ENCODE data around the gene GNG7. TPM values are rescaled to one million over a fixed set of nuclear protein-coding genes. Genes with fewer than 3 reads are reported as not detected.

GNG7 gene
- total and polyA plus RNA-seq, 10 of the 15 experiments (the other 5 are each of a cell fraction or from before 2014, with no cell fraction given), result 1.9 to 13.6 (median 6.5) TPM

DNA sequence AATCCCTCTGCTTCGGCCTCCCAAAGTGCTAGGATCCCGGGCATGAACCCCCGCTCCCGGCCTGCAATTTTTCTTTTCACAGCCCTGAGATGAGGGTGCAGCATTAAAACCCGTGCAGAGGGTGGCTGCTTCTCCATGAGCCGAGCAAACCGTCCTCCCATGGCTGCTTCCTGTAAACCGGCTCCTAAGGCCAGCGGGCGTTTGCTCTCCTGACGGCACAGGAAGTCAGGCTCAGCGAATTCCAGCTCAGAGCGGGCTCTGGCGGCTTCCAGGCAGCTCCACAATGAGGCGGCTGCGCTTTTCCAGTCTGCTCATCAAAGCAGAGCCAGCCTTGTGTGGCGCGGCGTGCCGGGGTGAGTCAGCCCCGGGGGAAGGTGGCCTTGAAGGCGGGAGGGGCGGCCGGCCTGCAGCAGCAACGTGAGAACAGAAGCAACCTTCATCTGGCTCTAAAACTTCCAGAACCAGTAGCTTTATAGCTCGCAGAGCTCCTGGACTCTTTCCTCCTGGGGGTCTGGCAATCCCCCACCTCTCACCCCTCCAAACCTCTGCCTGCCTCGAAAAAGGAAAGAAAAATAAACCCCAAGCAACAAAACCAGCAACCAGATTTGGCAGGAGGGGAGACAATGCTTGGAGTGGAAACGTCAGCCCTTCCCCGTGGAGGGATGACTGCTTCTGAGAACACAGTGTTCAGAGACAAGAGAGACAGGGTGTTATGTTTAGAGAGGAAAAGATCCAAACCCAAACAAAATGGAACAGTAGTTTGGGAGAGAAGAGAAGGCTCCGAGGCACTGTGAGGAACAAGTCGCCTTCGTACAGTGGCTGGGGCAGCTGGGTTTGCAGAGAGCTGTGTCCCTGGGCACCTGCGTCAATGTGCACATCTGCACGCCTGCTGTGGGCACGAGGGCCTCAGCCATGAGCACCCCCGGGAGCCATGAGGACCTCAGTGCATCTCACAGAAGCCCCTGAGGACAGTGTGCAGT lies 158.7 kb downstream of the GNG7 start (continued):
- TF ChIP-seq, protein P1, sequence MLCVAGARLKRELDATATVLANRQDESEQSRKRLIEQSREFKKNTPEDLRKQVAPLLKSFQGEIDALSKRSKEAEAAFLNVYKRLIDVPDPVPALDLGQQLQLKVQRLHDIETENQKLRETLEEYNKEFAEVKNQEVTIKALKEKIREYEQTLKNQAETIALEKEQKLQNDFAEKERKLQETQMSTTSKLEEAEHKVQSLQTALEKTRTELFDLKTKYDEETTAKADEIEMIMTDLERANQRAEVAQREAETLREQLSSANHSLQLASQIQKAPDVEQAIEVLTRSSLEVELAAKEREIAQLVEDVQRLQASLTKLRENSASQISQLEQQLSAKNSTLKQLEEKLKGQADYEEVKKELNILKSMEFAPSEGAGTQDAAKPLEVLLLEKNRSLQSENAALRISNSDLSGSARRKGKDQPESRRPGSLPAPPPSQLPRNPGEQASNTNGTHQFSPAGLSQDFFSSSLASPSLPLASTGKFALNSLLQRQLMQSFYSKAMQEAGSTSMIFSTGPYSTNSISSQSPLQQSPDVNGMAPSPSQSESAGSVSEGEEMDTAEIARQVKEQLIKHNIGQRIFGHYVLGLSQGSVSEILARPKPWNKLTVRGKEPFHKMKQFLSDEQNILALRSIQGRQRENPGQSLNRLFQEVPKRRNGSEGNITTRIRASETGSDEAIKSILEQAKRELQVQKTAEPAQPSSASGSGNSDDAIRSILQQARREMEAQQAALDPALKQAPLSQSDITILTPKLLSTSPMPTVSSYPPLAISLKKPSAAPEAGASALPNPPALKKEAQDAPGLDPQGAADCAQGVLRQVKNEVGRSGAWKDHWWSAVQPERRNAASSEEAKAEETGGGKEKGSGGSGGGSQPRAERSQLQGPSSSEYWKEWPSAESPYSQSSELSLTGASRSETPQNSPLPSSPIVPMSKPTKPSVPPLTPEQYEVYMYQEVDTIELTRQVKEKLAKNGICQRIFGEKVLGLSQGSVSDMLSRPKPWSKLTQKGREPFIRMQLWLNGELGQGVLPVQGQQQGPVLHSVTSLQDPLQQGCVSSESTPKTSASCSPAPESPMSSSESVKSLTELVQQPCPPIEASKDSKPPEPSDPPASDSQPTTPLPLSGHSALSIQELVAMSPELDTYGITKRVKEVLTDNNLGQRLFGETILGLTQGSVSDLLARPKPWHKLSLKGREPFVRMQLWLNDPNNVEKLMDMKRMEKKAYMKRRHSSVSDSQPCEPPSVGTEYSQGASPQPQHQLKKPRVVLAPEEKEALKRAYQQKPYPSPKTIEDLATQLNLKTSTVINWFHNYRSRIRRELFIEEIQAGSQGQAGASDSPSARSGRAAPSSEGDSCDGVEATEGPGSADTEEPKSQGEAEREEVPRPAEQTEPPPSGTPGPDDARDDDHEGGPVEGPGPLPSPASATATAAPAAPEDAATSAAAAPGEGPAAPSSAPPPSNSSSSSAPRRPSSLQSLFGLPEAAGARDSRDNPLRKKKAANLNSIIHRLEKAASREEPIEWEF (IDR thresholded peaks at IDR 0.05; ENCODE audit: insufficient replicate concordance, low read depth, low read length), result no peak
- TF ChIP-seq, protein P2, sequence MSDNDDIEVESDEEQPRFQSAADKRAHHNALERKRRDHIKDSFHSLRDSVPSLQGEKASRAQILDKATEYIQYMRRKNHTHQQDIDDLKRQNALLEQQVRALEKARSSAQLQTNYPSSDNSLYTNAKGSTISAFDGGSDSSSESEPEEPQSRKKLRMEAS (IDR thresholded peaks at IDR 0.05; ENCODE audit: low read depth, low read length), result peak; percentile 15; the same call in 1 of the 2 replicates
- TF ChIP-seq MYC (IDR thresholded peaks at IDR 0.05; ENCODE audit: insufficient read depth, insufficient read length, insufficient replicate concordance, low read length, severe bottlenecking), result no peak
- TF ChIP-seq, protein P3, sequence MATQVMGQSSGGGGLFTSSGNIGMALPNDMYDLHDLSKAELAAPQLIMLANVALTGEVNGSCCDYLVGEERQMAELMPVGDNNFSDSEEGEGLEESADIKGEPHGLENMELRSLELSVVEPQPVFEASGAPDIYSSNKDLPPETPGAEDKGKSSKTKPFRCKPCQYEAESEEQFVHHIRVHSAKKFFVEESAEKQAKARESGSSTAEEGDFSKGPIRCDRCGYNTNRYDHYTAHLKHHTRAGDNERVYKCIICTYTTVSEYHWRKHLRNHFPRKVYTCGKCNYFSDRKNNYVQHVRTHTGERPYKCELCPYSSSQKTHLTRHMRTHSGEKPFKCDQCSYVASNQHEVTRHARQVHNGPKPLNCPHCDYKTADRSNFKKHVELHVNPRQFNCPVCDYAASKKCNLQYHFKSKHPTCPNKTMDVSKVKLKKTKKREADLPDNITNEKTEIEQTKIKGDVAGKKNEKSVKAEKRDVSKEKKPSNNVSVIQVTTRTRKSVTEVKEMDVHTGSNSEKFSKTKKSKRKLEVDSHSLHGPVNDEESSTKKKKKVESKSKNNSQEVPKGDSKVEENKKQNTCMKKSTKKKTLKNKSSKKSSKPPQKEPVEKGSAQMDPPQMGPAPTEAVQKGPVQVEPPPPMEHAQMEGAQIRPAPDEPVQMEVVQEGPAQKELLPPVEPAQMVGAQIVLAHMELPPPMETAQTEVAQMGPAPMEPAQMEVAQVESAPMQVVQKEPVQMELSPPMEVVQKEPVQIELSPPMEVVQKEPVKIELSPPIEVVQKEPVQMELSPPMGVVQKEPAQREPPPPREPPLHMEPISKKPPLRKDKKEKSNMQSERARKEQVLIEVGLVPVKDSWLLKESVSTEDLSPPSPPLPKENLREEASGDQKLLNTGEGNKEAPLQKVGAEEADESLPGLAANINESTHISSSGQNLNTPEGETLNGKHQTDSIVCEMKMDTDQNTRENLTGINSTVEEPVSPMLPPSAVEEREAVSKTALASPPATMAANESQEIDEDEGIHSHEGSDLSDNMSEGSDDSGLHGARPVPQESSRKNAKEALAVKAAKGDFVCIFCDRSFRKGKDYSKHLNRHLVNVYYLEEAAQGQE (IDR thresholded peaks at IDR 0.05; ENCODE audit: low read depth, low read length), result no peak
- TF ChIP-seq ZNF274 (IDR thresholded peaks at IDR 0.05; ENCODE audit: insufficient read depth, insufficient read length), result no peak
- TF ChIP-seq BHLHE40 (IDR thresholded peaks at IDR 0.05; ENCODE audit: borderline replicate concordance in 1 of 2, low read depth in 2 of 2, low read length in 1 of 2), result peak; percentile 54 to 81; a peak in 3 of 4 replicates
- no peak for TF ChIP-seq EZH2 (IDR thresholded peaks at IDR 0.05; ENCODE audit: borderline replicate concordance, control insufficient read depth, low read depth, low read length)
- TF ChIP-seq, protein P4, sequence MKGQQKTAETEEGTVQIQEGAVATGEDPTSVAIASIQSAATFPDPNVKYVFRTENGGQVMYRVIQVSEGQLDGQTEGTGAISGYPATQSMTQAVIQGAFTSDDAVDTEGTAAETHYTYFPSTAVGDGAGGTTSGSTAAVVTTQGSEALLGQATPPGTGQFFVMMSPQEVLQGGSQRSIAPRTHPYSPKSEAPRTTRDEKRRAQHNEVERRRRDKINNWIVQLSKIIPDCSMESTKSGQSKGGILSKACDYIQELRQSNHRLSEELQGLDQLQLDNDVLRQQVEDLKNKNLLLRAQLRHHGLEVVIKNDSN (IDR thresholded peaks at IDR 0.05; ENCODE audit: borderline replicate concordance, extremely low read length, insufficient read depth, low read depth, low read length), result no peak
- TF ChIP-seq RUNX3 (IDR thresholded peaks at IDR 0.05; ENCODE audit: low read length), result no peak
- no peak for TF ChIP-seq TBL1XR1 (IDR thresholded peaks at IDR 0.05; ENCODE audit: low read depth, low read length)
- TF ChIP-seq, protein P5, sequence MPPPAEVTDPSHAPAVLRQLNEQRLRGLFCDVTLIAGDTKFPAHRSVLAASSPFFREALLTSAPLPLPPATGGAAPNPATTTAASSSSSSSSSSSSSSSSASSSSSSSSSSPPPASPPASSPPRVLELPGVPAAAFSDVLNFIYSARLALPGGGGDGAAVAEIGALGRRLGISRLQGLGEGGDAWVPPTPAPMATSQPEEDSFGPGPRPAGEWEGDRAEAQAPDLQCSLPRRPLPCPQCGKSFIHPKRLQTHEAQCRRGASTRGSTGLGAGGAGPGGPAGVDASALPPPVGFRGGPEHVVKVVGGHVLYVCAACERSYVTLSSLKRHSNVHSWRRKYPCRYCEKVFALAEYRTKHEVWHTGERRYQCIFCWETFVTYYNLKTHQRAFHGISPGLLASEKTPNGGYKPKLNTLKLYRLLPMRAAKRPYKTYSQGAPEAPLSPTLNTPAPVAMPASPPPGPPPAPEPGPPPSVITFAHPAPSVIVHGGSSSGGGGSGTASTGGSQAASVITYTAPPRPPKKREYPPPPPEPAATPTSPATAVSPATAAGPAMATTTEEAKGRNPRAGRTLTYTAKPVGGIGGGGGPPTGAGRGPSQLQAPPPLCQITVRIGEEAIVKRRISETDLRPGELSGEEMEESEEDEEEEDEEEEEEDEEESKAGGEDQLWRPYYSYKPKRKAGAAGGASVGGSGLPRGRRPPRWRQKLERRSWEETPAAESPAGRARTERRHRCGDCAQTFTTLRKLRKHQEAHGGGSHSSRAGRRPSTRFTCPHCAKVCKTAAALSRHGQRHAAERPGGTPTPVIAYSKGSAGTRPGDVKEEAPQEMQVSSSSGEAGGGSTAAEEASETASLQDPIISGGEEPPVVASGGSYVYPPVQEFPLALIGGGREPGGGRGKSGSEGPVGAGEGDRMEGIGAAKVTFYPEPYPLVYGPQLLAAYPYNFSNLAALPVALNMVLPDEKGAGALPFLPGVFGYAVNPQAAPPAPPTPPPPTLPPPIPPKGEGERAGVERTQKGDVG (CRISPR knock-in tag; IDR thresholded peaks at IDR 0.05), result no peak

Measured in GM12878 (cell line).